NCI-H2196 (cell line): Measurements from ENCODE around the gene PFKM.

Source experiments
- DNase-seq: peaks from one replicate; lab custom pipeline; 2025; ENCODE audit not compliant: unreplicated experiment; lab: John Stamatoyannopoulos, UW

Gene PFKM

DNA sequence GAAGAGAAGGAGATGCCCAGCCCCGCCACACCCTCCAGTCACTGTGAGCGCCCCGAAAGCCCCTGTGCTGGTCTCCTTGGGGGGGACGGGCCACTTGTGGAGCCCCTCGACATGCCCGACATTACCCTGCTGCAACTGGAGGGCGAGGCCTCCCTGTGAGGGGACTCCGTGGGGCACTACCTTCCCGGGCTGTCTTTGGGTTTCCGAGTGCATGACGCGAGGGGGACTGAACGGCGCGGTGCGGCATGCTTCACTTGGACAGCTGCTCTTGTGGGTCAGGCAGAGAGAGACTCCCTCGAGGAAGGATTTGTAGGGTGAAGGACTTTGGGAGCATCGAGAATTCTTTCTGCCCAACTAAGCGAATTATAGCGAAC is 65.4 kb downstream of the PFKM start:
- no peak for DNase-seq

DNA sequence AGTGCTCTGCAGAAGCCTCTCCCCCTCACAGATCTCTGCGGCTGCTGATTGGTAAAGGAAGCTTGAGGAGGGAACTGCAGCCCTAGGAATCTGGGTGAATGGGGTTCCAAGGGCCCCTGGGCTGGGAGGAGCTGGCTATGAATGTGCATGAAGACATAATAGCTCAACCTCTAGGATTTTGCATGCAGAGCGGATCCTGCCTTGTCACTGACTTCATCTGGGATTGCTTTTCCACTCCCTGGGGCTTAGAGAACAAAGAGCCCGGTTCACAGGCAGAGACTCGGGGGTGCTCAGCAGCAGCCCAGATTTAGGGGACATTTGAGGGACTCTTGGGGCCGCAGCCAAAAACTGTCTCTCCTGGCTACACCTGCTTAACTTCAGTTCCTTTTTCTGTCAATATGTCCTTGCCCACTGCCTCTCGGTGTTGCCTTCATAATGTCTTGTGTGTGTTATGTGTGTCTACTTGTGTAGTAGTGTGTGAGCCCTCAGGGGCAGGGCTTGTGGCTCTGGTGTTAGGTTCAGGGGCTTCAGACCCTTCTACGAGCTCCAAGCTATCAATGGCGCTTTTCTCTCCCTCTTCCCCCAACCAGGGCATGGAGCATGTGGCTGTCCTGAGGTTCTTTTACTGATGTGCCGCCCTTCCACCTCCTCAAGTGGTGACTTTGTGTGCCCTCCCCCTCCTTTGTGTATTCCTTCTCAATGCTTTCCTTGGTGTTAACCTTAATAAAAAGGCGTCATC is 66.2 kb downstream of the PFKM start:
- no peak for DNase-seq

DNA sequence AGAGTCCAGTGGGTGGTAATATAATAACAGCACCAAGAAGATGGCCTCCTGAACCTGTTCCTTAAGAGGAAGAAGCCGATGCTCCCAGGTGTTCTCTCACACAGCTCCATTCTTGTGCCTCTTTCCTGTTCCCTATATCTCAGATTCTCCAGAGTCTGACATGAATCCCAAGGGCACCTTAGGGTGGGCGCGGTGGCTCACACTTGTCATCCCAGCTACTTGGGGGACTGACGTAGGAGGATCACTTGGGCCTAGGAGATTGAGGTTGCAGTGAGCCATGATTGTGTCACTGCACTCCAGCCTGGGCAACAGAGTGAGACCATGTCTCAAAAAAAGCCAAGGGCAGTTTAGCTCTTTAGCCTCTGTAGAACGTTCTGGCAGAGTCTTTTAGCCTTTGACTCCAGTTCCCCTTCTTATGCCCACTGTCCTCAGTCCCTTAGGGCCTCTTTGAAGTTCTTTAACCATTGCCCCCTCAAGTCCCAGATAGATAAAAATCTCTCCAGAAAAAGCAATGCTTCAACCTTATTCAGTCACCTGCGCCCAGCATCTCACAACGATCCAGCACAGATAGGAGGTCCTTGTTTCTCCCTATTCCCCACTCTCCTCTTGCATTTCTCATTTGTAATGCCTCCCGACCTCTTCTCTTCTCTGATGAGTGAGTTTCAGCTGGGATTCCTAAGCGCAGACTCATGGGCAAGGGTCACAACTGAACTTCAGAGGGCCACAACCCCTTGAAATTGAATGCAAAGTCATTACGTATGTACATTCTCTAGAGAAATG is 68.9 kb downstream of the PFKM start:
- no peak for DNase-seq

DNA sequence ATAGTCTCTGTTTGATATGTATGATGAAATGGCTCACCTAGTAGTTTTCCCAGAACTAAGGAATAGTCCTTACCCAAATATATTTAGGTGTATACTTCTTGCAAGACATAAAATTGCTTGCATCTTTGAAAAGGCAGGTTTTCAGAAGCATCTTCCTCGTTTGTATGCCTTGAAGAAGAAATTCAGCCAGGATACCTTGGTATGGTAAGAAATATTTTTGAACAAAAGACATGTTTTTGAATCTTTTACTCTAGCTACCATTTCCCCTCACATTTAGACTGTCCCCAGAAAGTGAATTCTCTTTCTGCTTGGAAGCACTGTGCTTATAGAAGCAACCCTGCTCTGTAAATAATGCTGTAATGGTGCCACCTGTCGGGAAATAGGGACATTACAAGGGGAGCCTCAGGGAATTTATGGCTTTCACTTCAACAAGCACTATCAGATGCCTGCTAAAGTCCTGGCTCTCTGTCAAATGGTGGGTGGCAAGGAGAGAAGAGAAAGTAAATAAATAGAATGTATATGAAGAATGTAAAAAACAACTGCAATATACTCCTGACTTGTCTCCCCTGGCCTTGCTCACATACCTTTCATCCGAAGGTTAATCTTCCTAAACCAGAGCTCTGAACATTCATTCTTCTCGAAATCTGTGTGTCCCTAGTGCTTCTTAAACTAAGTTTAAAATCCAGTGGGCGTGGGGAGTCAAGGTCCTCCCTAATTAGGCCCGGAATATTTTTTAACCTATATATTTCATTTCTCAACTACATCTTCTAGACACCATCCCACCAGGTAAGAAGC is 70.4 kb downstream of the PFKM start:
- peak; percentile 65 for DNase-seq

DNA sequence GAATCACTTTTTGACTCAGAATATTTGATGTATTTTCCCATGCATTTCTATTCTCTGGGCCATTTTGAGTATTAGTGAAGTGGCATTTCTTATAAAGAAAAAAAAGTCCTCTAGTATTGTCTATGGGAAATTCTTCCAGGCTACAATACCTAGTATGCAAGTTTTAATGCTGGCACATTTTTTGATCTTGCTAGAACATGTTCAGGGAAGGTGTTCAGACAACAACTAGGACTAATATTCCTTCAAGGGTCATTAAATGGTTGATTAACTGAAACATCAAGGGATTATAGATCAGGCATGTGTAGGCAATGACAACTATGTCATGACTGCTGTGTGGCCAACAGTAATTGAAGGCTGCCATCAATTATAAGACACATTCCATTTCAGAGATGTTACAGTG is 71.9 kb downstream of the PFKM start:
- no peak for DNase-seq

DNA sequence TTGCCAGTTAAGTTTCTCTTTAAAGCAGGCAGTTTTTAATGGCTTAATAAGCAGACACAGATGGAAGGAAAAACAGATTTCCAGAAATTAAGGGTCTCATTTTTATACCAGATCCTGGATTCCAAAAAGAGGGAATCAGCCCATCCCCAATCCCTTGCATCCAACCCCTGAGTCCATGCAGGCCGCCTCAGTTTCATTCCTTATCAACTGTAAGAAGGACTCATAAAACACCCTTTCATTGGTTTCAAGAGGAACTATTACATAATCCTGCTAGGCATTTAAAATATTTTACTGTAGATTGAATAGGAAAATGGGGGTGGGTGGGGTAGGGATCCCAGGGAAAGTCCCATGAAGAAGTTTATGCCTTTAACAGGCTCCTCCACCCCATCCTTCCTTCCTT is 73.7 kb downstream of the PFKM start:
- no peak for DNase-seq

DNA sequence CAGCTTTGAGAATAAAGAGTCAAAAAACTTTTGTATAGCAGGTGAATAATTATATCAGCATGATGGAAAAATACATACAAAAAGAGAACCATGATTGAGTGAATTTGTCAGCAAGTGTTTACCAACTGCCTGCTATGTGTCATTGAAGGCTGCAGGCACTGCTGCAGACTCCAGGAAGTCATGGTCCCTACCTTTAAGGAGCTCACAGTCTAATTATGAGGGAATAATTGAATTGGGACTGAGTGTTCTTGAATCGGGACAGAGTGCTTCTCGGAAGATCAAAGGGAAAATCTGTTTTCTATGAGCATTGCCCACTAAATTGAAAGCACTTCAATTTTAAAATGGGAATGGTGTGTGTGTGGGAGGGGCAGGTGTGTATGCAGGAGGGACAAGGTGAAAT is 74.5 kb downstream of the PFKM start:
- DNase-seq, result no peak

DNA sequence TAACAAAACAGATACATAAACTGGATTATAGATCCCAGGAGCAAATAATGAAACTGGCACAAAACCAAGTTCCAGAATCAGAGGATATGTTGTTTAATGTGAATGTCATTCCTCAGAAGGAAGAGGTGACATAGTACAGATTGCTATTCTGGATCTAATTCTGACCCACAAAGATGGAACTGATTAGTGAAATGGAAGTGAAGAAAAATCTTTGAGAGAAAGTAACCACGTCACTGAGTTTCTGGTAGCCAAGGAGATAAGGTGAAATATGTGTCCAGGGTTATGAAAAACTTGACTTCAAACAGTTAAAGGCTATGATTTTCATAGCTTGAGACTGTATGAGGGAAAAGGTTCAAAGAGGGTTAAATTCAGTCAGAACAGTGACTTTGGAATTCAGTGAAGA is 75.6 kb downstream of the PFKM start:
- DNase-seq, result no peak
